Ovary (tissue), 10 donors: ENCODE data around the gene DENND5A. TPM values are rescaled to one million over a fixed set of nuclear protein-coding genes. Genes with fewer than 3 reads are reported as not detected.

ENCODE experiments used
- DNase-seq, 5 donors: peaks; one replicate each; pipeline ENCODE4 v3.0.0-alpha.2; 2019 to 2020
- H3K27ac ChIP-seq, 2 donors: fragments of 200-600 bp; one replicate each; pipeline versions ENCODE4 v1.5.1 to v1.8.0; 2019 to 2022
- H3K27me3 ChIP-seq: fragments of 200-600 bp; one replicate; pipeline ENCODE4 v1.8.0; 2022
- H3K36me3 ChIP-seq: fragments of 200-600 bp; sonication (generic); one replicate; pipeline ENCODE4 v1.5.1; 2019
- H3K4me1 ChIP-seq: one replicate; pipeline ENCODE4 v1.8.1; 2013; ENCODE audit warnings: mild to moderate bottlenecking, moderate library complexity; ENCODE audit not compliant: insufficient read depth
- H3K4me3 ChIP-seq: fragments of 200-600 bp; sonication (generic); one replicate; pipeline ENCODE4 v1.5.1; 2017
- H3K9me3 ChIP-seq, 2 donors: fragments of 200-600 bp in 1 of 2; sonication (generic) in 1 of 2; one replicate each; pipeline versions ENCODE4 v1.5.1 to v1.8.1; 2013 to 2019; ENCODE audit warnings: mild to moderate bottlenecking in 1 of 2, moderate library complexity in 1 of 2
- EP300 ChIP-seq: sonication (generic); formaldehyde crosslinking; IDR thresholded peaks from one replicate; pipeline ENCODE4 v1.6.1; 2017; ENCODE audit warnings: antibody characterized with exemption
- POLR2A ChIP-seq: fragments of 450-650 bp; IDR thresholded peaks from one replicate; pipeline ENCODE4 v1.6.1; 2017; ENCODE audit warnings: antibody characterized with exemption, mild to moderate bottlenecking, moderate library complexity
- WGBS, 3 donors: extraction: QIAGEN DNeasy Blood & Tissue Kit in 1 of 3; methylation state at CpG; one replicate each; pipeline versions ENCODE4 v1.1.5 to v1.1.7; 2013 to 2017; 5-methylcytosine and 5-hydroxymethylcytosine counted together
- intact Hi-C, 4 donors: fragments of 100-400 bp; cut with DNase I; formaldehyde crosslinking; loops; one replicate each; pipeline versions ENCODE4 v1.11.0 to v1.15.1; 2022 to 2023
- long read RNA-seq, 3 donors: library from polyadenylated mRNA in 2 of 3; unstranded in 2 of 3; transcript quantifications; one replicate each; pipeline ENCODE4 v2.0.0 and lab custom pipeline, GENCODE V29; 2021 to 2026
- polyA plus RNA-seq, 2 donors: library from polyadenylated mRNA; stranded (reverse); fragments of 200-250 nt in 1 of 2; fragments of 350-450 nt in 1 of 2; fragmentation: Illumina TruSeq in 1 of 2; extraction: RNeasy Lipid Tissue Mini Kit (QIAGEN cat#74804) in 1 of 2; gene quantifications; one replicate each; pipeline ENCODE4 v1.2.3, GENCODE V29; 2013 to 2014
- total RNA-seq, 7 donors: library from RNA; depleted of rRNA in 2 of 7; stranded (reverse); fragments of >200 nt in 2 of 7; fragmentation: NEBNext Ultra II Directional in 3 of 7; extraction: Animal tissue kit (Norgen Biotek cat#: 25700) in 3 of 7; gene quantifications; one replicate each; pipeline versions ENCODE4 v1.1.0 to v1.2.4, GENCODE V29; 2016 to 2023
- TF ChIP-seq, protein P1 (sequence below), 3 donors: fragments of 450-650 bp in 2 of 3; fragments of 200-600 bp in 1 of 3; IDR thresholded peaks; one replicate each; pipeline versions ENCODE4 v1.5.1 to v1.8.0; 2016 to 2022; ENCODE audit warnings: antibody characterized with exemption in 3 of 3, mild to moderate bottlenecking in 1 of 3
- donor health status: DM: no; HTN: no; CAD: no; lungs with moderate emphysema.
- donor health status: DM: no; HTN: no; CAD: no.
- donor health status: Bipolar disorder and iron deficiency.
- donor health status: DM: yes; HTN: yes; CAD: no.
- donor health status: DM: no; HTN: no; CAD: no.
- donor health status: DM: yes; HTN: yes; CAD: no.

The DENND5A gene
- total RNA-seq (10 to 100 TPM; 48.6 to 73.7 (median 66.6) TPM), polyA plus RNA-seq (100 to 1,000 TPM in 1 of 2 donors, 10 to 100 TPM in 1; 44.2 to 122 TPM)
- long read RNA-seq, donor 1, partial matches to known transcripts = 19 of 24 reads
- long read RNA-seq, donor 1, other reads (novel, unspliced or antisense) = 4 of 24 reads
- long read RNA-seq, donor 2, full-length matches to known transcripts = 2 of 8 reads
- long read RNA-seq, donor 2, partial matches to known transcripts = 6 of 8 reads
- long read RNA-seq, donor 2, other reads (novel, unspliced or antisense) = 0 of 8 reads
- long read RNA-seq, donor 3, full-length matches to known transcripts = 18 of 44 reads
- long read RNA-seq, donor 3, partial matches to known transcripts = 13 of 44 reads
- long read RNA-seq, donor 3, other reads (novel, unspliced or antisense) = 13 of 44 reads

DNA sequence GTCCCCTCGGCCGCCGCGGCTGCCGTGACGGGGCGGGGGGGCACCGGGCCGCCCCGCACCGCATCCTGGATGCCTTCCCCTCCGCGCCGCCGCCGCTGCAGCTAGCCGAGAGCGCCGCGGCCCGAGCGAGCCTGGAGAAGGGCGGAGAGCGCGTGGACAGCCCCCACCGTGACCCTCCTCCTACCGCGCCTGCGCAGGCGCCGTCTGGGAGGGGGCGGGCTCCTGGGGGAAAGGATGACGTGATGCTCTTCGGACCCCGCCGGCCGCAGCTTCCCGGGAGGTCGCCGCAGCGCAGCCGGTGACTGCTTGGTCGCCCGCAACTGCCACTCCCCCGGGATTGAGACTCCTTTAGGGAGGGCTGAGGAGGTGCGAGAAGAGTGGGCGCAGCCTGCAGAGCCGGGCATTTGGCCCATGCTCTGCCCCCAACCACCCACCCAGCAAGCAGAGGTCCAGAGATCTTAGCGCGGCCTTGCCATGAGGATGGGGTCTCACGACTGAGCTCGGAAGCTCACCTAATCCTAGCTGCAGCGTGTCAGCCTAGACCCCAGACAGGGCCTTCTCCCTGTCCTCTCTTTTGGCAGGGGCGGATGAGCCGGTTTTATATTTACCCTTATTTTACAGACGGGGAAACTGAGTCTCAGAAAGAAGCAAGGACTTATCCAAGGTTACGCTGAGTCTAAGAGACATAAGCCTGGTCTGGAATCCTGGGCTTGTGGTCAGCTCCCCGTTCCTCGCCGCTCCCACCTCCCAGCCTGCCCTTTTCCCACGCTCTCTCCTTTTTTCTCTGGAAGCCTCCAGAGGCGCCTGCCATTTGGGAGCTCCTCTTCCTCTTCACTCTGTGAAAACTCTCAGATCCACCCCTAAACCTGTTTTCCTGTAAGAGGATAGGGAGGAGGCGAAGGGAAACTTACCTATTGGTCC is at the start of gene DENND5A:
Gene DENND5A, minus strand, starts transcription at position 140 of the 921 bp plus-strand sequence. CDS start 281 bp downstream, outside the sequence.
- peak; percentile 84 to 90 (median 90) for DNase-seq
- intact Hi-C loops = no loop called here
- peak within 1 kb of the TSS; percentile 84 for H3K4me3 ChIP-seq
- peaks cover 3% of the 10 kb centered on the region for H3K4me1 ChIP-seq
- peak within 1 kb of the TSS; percentile 91 for H3K27ac ChIP-seq
- no peaks in the 10 kb centered on the region for H3K36me3 ChIP-seq
- H3K9me3 ChIP-seq = no peaks in the 10 kb centered on the region
- no peaks in the 10 kb centered on the region for H3K27me3 ChIP-seq
- WGBS, 3 donors = 3 to 7% (median 3%) methylated on average over 32 to 62 of the region's 63 CpGs
- TF ChIP-seq, protein P1, sequence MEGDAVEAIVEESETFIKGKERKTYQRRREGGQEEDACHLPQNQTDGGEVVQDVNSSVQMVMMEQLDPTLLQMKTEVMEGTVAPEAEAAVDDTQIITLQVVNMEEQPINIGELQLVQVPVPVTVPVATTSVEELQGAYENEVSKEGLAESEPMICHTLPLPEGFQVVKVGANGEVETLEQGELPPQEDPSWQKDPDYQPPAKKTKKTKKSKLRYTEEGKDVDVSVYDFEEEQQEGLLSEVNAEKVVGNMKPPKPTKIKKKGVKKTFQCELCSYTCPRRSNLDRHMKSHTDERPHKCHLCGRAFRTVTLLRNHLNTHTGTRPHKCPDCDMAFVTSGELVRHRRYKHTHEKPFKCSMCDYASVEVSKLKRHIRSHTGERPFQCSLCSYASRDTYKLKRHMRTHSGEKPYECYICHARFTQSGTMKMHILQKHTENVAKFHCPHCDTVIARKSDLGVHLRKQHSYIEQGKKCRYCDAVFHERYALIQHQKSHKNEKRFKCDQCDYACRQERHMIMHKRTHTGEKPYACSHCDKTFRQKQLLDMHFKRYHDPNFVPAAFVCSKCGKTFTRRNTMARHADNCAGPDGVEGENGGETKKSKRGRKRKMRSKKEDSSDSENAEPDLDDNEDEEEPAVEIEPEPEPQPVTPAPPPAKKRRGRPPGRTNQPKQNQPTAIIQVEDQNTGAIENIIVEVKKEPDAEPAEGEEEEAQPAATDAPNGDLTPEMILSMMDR (IDR thresholded peaks at IDR 0.05) = no peak
- peak; percentile 83 for TF ChIP-seq POLR2A

DNA sequence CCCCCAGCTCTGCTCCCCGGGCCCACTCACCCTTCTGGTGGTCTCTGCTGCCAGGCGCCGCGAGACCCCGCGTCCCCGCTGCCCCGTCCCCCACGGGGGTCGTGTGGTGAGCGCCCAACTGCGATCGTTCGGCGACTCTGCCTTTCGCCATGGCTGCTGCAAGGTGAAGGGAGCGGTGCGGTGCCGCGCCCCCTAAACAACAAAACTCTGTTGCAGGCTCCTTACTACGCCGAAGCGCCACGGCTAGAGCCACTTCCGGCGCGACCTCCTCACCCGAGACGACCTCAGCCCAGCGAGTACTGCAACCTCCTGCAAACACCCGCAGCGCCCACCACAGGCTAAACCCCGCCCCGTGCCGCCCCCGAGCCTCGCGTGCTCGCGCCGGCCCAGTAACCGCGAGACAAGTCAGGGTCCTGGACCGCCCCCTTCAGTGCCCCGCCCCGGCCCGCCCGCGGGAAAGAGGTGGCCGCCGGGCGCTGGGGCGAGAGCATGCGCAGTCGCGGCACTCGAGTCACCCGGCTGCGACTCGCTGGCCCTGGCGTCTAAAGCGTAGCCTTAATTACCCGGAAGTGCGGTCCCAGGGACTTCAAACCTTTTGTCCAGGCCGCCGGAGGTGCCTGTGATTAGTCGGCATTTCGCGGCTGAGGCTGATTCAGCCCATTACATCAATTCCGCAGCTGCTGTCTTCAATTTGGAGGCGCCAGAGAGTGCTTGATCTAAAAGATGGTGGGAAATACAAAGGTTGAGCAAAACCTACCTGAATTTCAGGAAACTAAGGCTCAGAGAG is 49.3 kb upstream of the DENND5A start, which contains the start of gene TMEM41B:
Gene TMEM41B, minus strand, starts transcription at position 303 of the 787 bp plus-strand sequence. Its CDS starts 152 bp downstream, at position 151.
- peak; percentile 97 to 98 (median 98) for DNase-seq
- no peak for TF ChIP-seq EP300
- TF ChIP-seq, protein P1 (IDR thresholded peaks at IDR 0.05) = no peak
- peak; percentile 44 for TF ChIP-seq POLR2A
- Histone ChIP-seq H3K9me3 (no peaks in the 10 kb centered on the region), H3K4me3 (peak within 1 kb of the TSS; percentile 96), H3K27ac (peak within 1 kb of the TSS; percentile 3 to 34), H3K36me3 (no peaks in the 10 kb centered on the region), H3K27me3 (no peaks in the 10 kb centered on the region), H3K4me1 (peaks cover 9% of the 10 kb centered on the region)
- 0 to 1% (median 1%) methylated on average over 58 to 71 of the region's 71 CpGs for WGBS, 3 donors
- intact Hi-C loops = loop anchor here in 1 of 4 donors (1.0 kb wide), 1 partner anchor 50 kb away; no protein-coding TSS in a partner anchor

DNA sequence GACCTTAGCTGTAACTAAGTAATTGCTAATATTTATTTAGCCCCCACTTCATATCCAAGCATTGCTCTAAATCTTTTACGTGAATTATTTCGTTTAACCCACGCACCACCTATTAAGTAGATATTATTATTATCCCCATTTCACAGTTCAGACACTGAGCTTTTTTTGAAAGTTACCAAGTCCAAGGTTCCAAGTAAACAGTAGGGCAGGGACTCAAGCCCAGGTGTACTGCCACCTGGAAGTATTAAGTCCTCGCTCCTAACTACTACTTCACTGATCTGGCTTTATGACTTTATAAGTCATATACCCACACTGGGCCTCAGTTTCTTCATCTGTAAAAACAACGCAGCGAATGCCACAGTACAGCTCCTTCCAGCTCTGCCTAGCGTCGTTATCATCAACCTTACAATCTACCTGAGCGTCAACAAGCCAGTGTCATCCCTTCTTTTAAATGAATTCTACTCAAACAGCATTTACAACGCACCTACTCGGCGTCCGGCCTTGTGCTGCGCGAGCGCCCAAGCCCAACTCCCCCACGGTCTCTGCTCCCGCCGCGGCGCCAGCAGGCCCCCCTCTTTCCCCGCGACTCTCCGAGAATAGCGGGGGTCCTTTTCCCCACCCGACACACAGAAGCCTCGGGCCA is 48.6 kb upstream of the DENND5A start:
- WGBS, 3 donors = 1% methylated on average over 27 of the region's 27 CpGs
- TF ChIP-seq, protein P1 (IDR thresholded peaks at IDR 0.05) = no peak
- no peak for TF ChIP-seq POLR2A
- no peak for TF ChIP-seq EP300
- Histone ChIP-seq H3K4me1 (peaks cover 9% of the 10 kb centered on the region), H3K4me3 (peak overlapping the region; percentile 96), H3K27ac (peak overlapping the region; percentile 3 to 34), H3K9me3 (no peaks in the 10 kb centered on the region), H3K36me3 (no peaks in the 10 kb centered on the region), H3K27me3 (no peaks in the 10 kb centered on the region)
- no peak for DNase-seq
- intact Hi-C loops = loop anchor here in 1 of 4 donors (1.0 kb wide), 1 partner anchor 51 kb away; no protein-coding TSS in a partner anchor
